HCT116 (cell line): Measurements from ENCODE around the gene CSTA. TPM values are rescaled to one million over a fixed set of nuclear protein-coding genes. Genes with fewer than 3 reads are reported as not detected.

ENCODE experiments used
- ATAC-seq: fragments of 200-7000 bp; cut with Tn5 transposase; 2 replicates; pipeline ENCODE4 v1.9.1; 2020; ENCODE audit warnings: mild to moderate bottlenecking, moderate library complexity
- BruUV-seq: library from RNA; stranded (reverse); fragments of 400-500 nt; replicated peaks from 2 replicates; lab custom pipeline; 2021; lab: Mats Ljungman, UMichigan
- CTCF ChIA-PET: fragments of 300-600 bp; sonication (Branson Sonifier 250); formaldehyde crosslinking; loops from one replicate; lab custom pipeline; 2021; ENCODE audit warnings: antibody characterized with exemption; lab: Charles Lee
- POLR2A ChIA-PET: fragments of 300-600, 350-600 bp; sonication (Branson Sonifier 250); formaldehyde crosslinking; loops from one replicate; lab custom pipeline; 2021; ENCODE audit warnings: antibody characterized with exemption; lab: Charles Lee
- RAD21 ChIA-PET, 2 experiments: fragments of 300-600 bp; sonication (Branson Sonifier 250); formaldehyde crosslinking; loops; one replicate each; lab custom pipeline; 2023; ENCODE audit warnings: low total read pairs in 2 of 2; ENCODE audit not compliant: uncharacterized antibody in 2 of 2, unreplicated experiment in 2 of 2, low non-redundant PET in 1 of 2; lab: Charles Lee
- DNase-seq: peaks from one replicate; pipeline ENCODE4 v3.0.0-alpha.2; 2010; ENCODE audit warnings: low read depth, low spot score
- H2AFZ ChIP-seq: fragments of 200-600 bp; shearing (Covaris generic), sonication (generic); 2 replicates; pipeline ENCODE4 v1.6.1; 2017; ENCODE audit warnings: low read depth, mixed run types, mixed read lengths, antibody characterized with exemption, low read length; ENCODE audit not compliant: poor library complexity, severe bottlenecking
- H3K27ac ChIP-seq: 2 replicates; pipeline ENCODE4 v1.5.1; 2012; ENCODE audit warnings: low read depth, low read length
- H3K27me3 ChIP-seq: fragments of 200-600 bp; sonication (generic); 2 replicates; pipeline ENCODE4 v1.6.1; 2016; ENCODE audit warnings: mixed run types, low read length, mixed read lengths; ENCODE audit not compliant: insufficient read depth
- H3K36me3 ChIP-seq, 2 experiments: fragments of 200-500 bp in 1 of 2; fragments of 200-600 bp in 1 of 2; sonication (Bioruptor generic) in 1 of 2; sonication (generic) in 1 of 2; 2 replicates each; pipeline versions ENCODE4 v1.5.1 to v1.6.1; 2014 to 2016; ENCODE audit warnings: low read length in 2 of 2, inconsistent platforms in 1 of 2, mixed read lengths in 1 of 2, mixed run types in 1 of 2; ENCODE audit not compliant: insufficient read depth in 2 of 2, control insufficient read depth in 1 of 2
- H3K4me1 ChIP-seq, 2 experiments: fragments of 200-600 bp in 1 of 2; sonication (generic) in 1 of 2; 2 replicates each; pipeline versions ENCODE4 v1.5.1 to v1.6.1; 2012 to 2017; ENCODE audit warnings: low read length in 2 of 2, inconsistent platforms in 1 of 2, mild to moderate bottlenecking in 1 of 2, mixed read lengths in 1 of 2, mixed run types in 1 of 2, moderate library complexity in 1 of 2; ENCODE audit not compliant: insufficient read depth in 2 of 2, control insufficient read depth in 1 of 2
- H3K4me2 ChIP-seq: fragments of 200-600 bp; sonication (generic); 2 replicates; pipeline ENCODE4 v1.6.1; 2017; ENCODE audit warnings: mixed run types, low read length, mixed read lengths
- H3K4me3 ChIP-seq, 2 experiments: fragments of 200-600 bp in 1 of 2; sonication (generic) in 1 of 2; replicated peaks in 1 of 2; 2 replicates each; pipeline ENCODE4 v1.5.1; 2011 to 2016; ENCODE audit warnings: low read length in 2 of 2, control low read depth in 1 of 2, low read depth in 1 of 2, mild to moderate bottlenecking in 1 of 2, mixed read lengths in 1 of 2, mixed run types in 1 of 2
- H3K79me2 ChIP-seq: fragments of 200-600 bp; sonication (generic); 2 replicates; pipeline ENCODE4 v1.6.1; 2017; ENCODE audit warnings: mild to moderate bottlenecking, mixed run types, low read length, moderate library complexity, mixed read lengths; ENCODE audit not compliant: insufficient read depth
- H3K9ac ChIP-seq: fragments of 200-600 bp; sonication (generic); 2 replicates; pipeline ENCODE4 v1.6.1; 2016; ENCODE audit warnings: low read length, mixed read lengths
- H3K9me2 ChIP-seq: fragments of 200-600 bp; sonication (generic), shearing (Covaris generic); 2 replicates; pipeline ENCODE4 v1.6.1; 2017; ENCODE audit warnings: mixed run types, mild to moderate bottlenecking, moderate library complexity; ENCODE audit not compliant: insufficient read depth
- H3K9me3 ChIP-seq, 2 experiments: fragments of 200-500 bp in 1 of 2; fragments of 200-600 bp in 1 of 2; sonication (Bioruptor generic) in 1 of 2; sonication (generic) in 1 of 2; 2 replicates each; pipeline ENCODE4 v1.6.1; 2014 to 2017; ENCODE audit warnings: low read length in 2 of 2, mixed read lengths in 2 of 2, inconsistent platforms in 1 of 2, low read depth in 1 of 2, mild to moderate bottlenecking in 1 of 2, mixed run types in 1 of 2, moderate library complexity in 1 of 2; ENCODE audit not compliant: control insufficient read depth in 1 of 2, insufficient read depth in 1 of 2
- H4K20me1 ChIP-seq: fragments of 200-600 bp; sonication (generic), shearing (Covaris generic); 2 replicates; pipeline ENCODE4 v1.6.1; 2017; ENCODE audit warnings: mixed run types, mild to moderate bottlenecking, moderate library complexity; ENCODE audit not compliant: insufficient read depth
- ATF3 ChIP-seq: IDR thresholded peaks from 2 replicates; pipeline ENCODE4 v1.6.1; 2012
- CEBPB ChIP-seq: IDR thresholded peaks from 2 replicates; pipeline ENCODE4 v1.6.1; 2012; ENCODE audit warnings: low read depth
- EGR1 ChIP-seq: IDR thresholded peaks from 2 replicates; pipeline ENCODE4 v1.6.1; 2012; ENCODE audit warnings: low read depth
- EZH2 ChIP-seq: fragments of 200-600 bp; sonication (generic); IDR thresholded peaks from 2 replicates; pipeline ENCODE4 v1.6.1; 2017; ENCODE audit warnings: antibody characterized with exemption, mixed run types
- EZH2phosphoT487 ChIP-seq: fragments of 200-600 bp; IDR thresholded peaks from 2 replicates; pipeline ENCODE4 v1.6.1; 2018; ENCODE audit warnings: antibody characterized with exemption, borderline replicate concordance
- FOSL1 ChIP-seq: IDR thresholded peaks from 2 replicates; pipeline ENCODE4 v1.6.1; 2012; ENCODE audit warnings: low read depth
- JUND ChIP-seq: IDR thresholded peaks from 2 replicates; pipeline ENCODE4 v1.6.1; 2012
- POLR2A ChIP-seq: IDR thresholded peaks from 2 replicates; pipeline ENCODE4 v1.7.0; 2011; ENCODE audit warnings: borderline replicate concordance; ENCODE audit not compliant: insufficient read depth, insufficient read length; ENCODE audit errors: extremely low read depth
- POLR2AphosphoS5 ChIP-seq: IDR thresholded peaks from 2 replicates; pipeline ENCODE4 v1.6.1; 2011; ENCODE audit warnings: mild to moderate bottlenecking, low read depth, low read length, moderate library complexity
- RAD21 ChIP-seq: IDR thresholded peaks from 2 replicates; pipeline ENCODE4 v1.6.1; 2012; ENCODE audit warnings: low read depth, mild to moderate bottlenecking
- SIN3A ChIP-seq: IDR thresholded peaks from 2 replicates; pipeline ENCODE4 v1.6.1; 2012; ENCODE audit warnings: low read depth
- SRF ChIP-seq: IDR thresholded peaks from 2 replicates; pipeline ENCODE4 v1.6.1; 2012; ENCODE audit warnings: low read depth
- TCF7L2 ChIP-seq: IDR thresholded peaks from 2 replicates; pipeline ENCODE4 v1.7.0; 2011; ENCODE audit warnings: borderline replicate concordance, inconsistent platforms; ENCODE audit not compliant: insufficient read depth, insufficient read length; ENCODE audit errors: extremely low read depth
- YY1 ChIP-seq: IDR thresholded peaks from 2 replicates; pipeline ENCODE4 v1.6.1; 2011; ENCODE audit warnings: low read length, low read depth, moderate library complexity, mild to moderate bottlenecking; ENCODE audit not compliant: insufficient replicate concordance; ENCODE audit errors: extremely low read depth
- ZFX ChIP-seq: fragments of 450-650 bp; IDR thresholded peaks from 2 replicates; pipeline ENCODE4 v1.6.1; 2017
- ZNF274 ChIP-seq: fragments of 200-500 bp; sonication (Bioruptor generic); IDR thresholded peaks from 2 replicates; pipeline ENCODE4 v1.6.1; 2014; ENCODE audit warnings: mild to moderate bottlenecking, low read depth, low read length, inconsistent platforms
- intact Hi-C: fragments of 100-400 bp; cut with micrococcal nuclease; formaldehyde crosslinking; loops from 2 replicates; pipeline ENCODE4 v1.10.0; 2022
- total RNA-seq: library from RNA; stranded (reverse); gene quantifications from one replicate; pipeline ENCODE4 v1.2.1, GENCODE V29; 2021; ENCODE audit not compliant: unreplicated experiment
- TF ChIP-seq, protein P1 (sequence below): IDR thresholded peaks from 2 replicates; pipeline ENCODE4 v1.6.1; 2011; ENCODE audit warnings: mild to moderate bottlenecking, low read length, moderate library complexity; ENCODE audit not compliant: insufficient replicate concordance; ENCODE audit errors: extremely low read depth
- TF ChIP-seq, protein P2 (sequence below), 3 experiments: fragments of 200-600 bp in 1 of 3; sonication (generic) in 1 of 3; IDR thresholded peaks in 2 of 3; conservative IDR thresholded peaks in 1 of 3; 2 replicates each; pipeline ENCODE4 v1.5.1; 2012 to 2017; ENCODE audit warnings: low read depth in 2 of 3, low read length in 2 of 3, antibody characterized with exemption in 1 of 3, borderline replicate concordance in 1 of 3, control low read depth in 1 of 3, mild to moderate bottlenecking in 1 of 3, mixed read lengths in 1 of 3, mixed run types in 1 of 3, moderate library complexity in 1 of 3; ENCODE audit not compliant: insufficient read depth in 1 of 3

Gene CSTA
- total RNA-seq, 1 experiment from 2014 or later: 11.0 TPM

GRCh38 chr3:122389197-122389596 lies 64.1 kb downstream of the CSTA start:
- no peaks in the 10 kb centered on the region for H4K20me1 ChIP-seq
- ChIA-PET POLR2A (no interaction called here), RAD21 (no interaction called here), CTCF (no interaction called here)
- peaks cover 0 to 4% of the 10 kb centered on the region in 2 experiments; a peak in 1 of 4 replicates for H3K4me1 ChIP-seq
- BruUV-seq: no TSS peak
- ATAC-seq: no peak
- H3K9ac ChIP-seq: no peak overlapping the region
- H3K9me3 ChIP-seq: no peaks in the 10 kb centered on the region
- H3K4me2 ChIP-seq: no peak overlapping the region
- H3K9me2 ChIP-seq: no peaks in the 10 kb centered on the region
- H3K4me3 ChIP-seq: no peak overlapping the region
- peaks cover 0 to 12% of the 10 kb centered on the region in 2 experiments; a peak in 3 of 4 replicates for H3K36me3 ChIP-seq
- no peak overlapping the region for H2AFZ ChIP-seq
- H3K27me3 ChIP-seq: no peaks in the 10 kb centered on the region
- TF ChIP-seq YY1 (no peak), TCF7L2 (no peak), FOSL1 (no peak), SIN3A (no peak), SRF (no peak)
- intact Hi-C loops: no loop called here
- H3K27ac ChIP-seq: no peak overlapping the region
- DNase-seq: no peak
- H3K79me2 ChIP-seq: peaks cover 79% of the 10 kb centered on the region

- no peak for DNase-seq
- H3K27ac ChIP-seq: no peak overlapping the region
- H3K36me3 ChIP-seq: peaks cover 0 to 13% of the 10 kb centered on the region in 2 experiments; a peak in 3 of 4 replicates
- ChIA-PET RAD21 (no interaction called here), POLR2A (no interaction called here), CTCF (no interaction called here)
- H3K9me2 ChIP-seq: no peaks in the 10 kb centered on the region
- no peak overlapping the region for H3K4me3 ChIP-seq
- intact Hi-C loops: no loop called here
- no peaks in the 10 kb centered on the region for H4K20me1 ChIP-seq
- H3K4me1 ChIP-seq: peaks cover 0 to 4% of the 10 kb centered on the region in 2 experiments; a peak in 1 of 4 replicates
- no peak overlapping the region for H3K9ac ChIP-seq
- ATAC-seq: no peak
- no peak overlapping the region for H2AFZ ChIP-seq
- no peaks in the 10 kb centered on the region for H3K27me3 ChIP-seq
- H3K79me2 ChIP-seq: peaks cover 79% of the 10 kb centered on the region
- H3K9me3 ChIP-seq: no peaks in the 10 kb centered on the region
- BruUV-seq: no TSS peak
- H3K4me2 ChIP-seq: no peak overlapping the region
- TF ChIP-seq RAD21 (no peak), ZFX (no peak), EGR1 (no peak), CEBPB (no peak), EZH2phosphoT487 (no peak), POLR2A (no peak), EZH2 (no peak), FOSL1 (no peak), ZNF274 (no peak), JUND (no peak), TCF7L2 (no peak), ATF3 (no peak), SIN3A (no peak), POLR2AphosphoS5 (no peak), YY1 (no peak)
- TF ChIP-seq, protein P1, sequence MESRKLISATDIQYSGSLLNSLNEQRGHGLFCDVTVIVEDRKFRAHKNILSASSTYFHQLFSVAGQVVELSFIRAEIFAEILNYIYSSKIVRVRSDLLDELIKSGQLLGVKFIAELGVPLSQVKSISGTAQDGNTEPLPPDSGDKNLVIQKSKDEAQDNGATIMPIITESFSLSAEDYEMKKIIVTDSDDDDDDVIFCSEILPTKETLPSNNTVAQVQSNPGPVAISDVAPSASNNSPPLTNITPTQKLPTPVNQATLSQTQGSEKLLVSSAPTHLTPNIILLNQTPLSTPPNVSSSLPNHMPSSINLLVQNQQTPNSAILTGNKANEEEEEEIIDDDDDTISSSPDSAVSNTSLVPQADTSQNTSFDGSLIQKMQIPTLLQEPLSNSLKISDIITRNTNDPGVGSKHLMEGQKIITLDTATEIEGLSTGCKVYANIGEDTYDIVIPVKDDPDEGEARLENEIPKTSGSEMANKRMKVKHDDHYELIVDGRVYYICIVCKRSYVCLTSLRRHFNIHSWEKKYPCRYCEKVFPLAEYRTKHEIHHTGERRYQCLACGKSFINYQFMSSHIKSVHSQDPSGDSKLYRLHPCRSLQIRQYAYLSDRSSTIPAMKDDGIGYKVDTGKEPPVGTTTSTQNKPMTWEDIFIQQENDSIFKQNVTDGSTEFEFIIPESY: no peak
- TF ChIP-seq, protein P2, sequence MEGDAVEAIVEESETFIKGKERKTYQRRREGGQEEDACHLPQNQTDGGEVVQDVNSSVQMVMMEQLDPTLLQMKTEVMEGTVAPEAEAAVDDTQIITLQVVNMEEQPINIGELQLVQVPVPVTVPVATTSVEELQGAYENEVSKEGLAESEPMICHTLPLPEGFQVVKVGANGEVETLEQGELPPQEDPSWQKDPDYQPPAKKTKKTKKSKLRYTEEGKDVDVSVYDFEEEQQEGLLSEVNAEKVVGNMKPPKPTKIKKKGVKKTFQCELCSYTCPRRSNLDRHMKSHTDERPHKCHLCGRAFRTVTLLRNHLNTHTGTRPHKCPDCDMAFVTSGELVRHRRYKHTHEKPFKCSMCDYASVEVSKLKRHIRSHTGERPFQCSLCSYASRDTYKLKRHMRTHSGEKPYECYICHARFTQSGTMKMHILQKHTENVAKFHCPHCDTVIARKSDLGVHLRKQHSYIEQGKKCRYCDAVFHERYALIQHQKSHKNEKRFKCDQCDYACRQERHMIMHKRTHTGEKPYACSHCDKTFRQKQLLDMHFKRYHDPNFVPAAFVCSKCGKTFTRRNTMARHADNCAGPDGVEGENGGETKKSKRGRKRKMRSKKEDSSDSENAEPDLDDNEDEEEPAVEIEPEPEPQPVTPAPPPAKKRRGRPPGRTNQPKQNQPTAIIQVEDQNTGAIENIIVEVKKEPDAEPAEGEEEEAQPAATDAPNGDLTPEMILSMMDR (IDR thresholded peaks at IDR 0.05 in 2 of 3, conservative IDR thresholded peaks at IDR 0.05 in 1 of 3; ENCODE audit: borderline replicate concordance in 1 of 3, insufficient read depth in 1 of 3, low read depth in 2 of 3, low read length in 2 of 3): no peak
These were observed 64.8 kb downstream of the CSTA start for GRCh38 chr3:122389892-122390291.
